DND-41 (cell line): Measurements from ENCODE around the gene ARSB.

ENCODE experiments used
- CTCF ChIP-seq: IDR thresholded peaks from 2 replicates; pipeline ENCODE4 v1.5.1; 2012; ENCODE audit warnings: borderline replicate concordance, low read length, moderate library complexity, mild to moderate bottlenecking; ENCODE audit not compliant: poor library complexity, severe bottlenecking; ENCODE audit errors: extremely low read depth
- EZH2 ChIP-seq: IDR thresholded peaks from 3 replicates; pipeline ENCODE4 v1.6.1; 2012; ENCODE audit warnings: borderline replicate concordance, low read depth, mild to moderate bottlenecking, moderate library complexity, low read length, inconsistent platforms; ENCODE audit not compliant: severe bottlenecking

- TF ChIP-seq CTCF (no peak), EZH2 (no peak)
Observed at GRCh38 chr5:78758169-78758839, 226.8 kb downstream of the ARSB start.
